Bone marrow (tissue), 2 donors: Measurements from ENCODE around the gene MS4A10.

ENCODE experiments used
- DNase-seq, 2 donors: peaks; one replicate each; lab custom pipeline; 2025; lab: John Stamatoyannopoulos, UW

MS4A10 gene

DNA sequence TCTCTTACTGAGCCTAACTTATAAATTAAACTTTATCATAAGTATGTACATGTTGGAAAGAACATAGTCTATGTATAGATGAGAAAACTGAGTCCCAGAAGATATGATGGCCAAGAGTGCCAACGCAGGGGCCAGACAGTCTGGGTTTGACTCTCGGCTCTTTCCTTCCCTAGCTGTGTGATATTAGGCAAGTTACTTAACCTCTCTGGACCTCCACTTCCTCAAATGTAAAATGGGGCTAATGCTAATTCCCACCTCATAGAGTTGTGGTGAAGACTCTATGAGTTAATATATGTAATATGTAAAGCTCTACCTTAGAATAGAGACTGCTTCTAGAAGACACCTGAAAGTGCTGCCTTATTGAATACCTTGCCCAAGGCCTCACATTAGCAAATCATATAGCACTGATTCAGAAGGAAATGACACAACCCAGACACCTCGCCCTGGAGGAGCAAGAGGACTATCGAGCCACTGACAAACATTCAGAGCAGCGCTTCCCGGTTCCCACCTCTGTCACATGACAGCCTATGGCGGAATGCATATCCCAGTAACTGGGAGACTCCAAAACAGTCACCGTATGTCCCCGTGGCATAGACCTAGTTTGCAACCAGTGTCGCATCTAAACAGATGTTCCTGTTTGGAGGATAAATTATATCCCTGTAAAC, 45.5 kb downstream of the MS4A10 start:
- DNase-seq: peak in 1 of 2 donors; percentile 55

DNA sequence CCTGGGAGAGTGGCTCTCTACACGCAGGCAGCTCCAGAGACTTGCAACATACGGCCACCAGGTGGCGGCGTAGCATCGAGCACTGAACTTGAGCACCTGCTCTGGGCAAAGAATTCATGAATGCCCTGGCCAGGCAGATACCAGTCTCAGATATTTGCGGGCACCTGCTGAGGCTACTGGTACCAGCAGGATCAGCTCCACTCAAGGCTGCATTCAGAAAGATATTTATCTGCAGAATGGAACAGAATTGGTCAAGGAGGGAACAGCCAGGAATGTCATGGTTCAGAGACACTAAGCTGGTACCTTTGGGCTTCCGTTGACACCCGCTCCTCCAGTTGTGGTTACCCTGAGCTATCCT, 46.0 kb downstream of the MS4A10 start:
- peak; percentile 38 to 69 for DNase-seq

DNA sequence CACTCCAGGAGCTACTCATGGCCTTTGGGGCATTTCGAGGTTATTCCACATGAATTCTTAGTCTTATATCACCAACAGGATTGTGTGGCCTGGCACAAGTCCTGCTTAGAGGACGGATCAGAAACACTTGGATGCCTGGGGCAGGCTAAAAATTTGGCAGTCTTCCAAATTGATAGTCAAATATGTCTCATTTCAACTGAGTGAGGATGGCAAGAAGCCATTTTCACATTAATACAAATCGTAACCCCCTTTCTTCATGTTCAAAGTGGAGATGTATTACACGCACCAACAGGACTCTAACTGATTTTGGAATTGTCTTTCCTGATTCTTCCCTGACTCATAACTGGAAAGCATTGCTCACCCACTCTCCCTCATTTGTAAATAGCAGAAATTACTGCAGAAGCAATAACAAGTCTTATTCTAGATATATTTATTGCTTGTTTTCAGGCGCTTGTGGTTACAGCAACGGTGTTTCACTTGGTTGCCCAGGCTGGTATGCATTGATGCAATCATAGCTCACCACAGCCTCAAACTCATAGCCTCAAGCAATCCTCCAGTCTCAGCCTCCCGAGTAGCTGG, 46.5 kb downstream of the MS4A10 start:
- no peak for DNase-seq

DNA sequence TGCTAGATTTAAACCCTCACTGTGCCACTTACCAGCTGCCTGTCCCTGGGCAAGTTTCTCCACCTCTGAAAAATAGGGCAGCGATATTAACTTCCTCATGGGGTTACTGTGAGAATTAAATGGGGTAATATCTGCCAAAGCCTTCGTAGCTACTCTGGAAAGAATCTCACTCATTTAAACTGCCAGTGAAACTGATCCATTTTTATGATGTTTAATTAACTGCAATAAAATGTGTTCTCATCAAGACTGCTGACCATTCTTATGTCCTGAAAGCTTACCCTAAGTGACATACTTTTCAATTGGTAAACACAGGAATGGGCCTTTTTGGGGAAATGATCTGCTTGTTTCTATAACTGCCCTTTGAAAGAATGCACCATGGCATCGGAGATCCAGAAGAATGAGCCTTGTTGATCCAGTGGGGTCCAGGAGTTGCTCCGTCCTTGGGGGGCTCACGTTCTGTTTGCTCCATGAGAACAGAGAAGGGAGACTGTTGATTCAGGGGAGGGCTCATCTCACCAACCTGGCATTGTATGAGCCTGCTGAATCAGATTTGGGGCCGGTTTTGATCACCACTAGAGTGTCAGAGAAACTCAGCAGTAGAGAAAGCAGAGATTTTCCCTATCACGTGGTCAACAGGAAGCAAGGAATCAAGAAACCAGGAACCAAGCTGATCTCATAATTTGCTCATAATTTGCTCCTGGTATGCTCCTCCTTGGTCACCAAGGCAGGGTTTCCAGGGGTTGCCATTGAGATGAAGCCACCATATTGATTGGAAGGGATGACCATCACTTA, 49.8 kb downstream of the MS4A10 start:
- DNase-seq: no peak

DNA sequence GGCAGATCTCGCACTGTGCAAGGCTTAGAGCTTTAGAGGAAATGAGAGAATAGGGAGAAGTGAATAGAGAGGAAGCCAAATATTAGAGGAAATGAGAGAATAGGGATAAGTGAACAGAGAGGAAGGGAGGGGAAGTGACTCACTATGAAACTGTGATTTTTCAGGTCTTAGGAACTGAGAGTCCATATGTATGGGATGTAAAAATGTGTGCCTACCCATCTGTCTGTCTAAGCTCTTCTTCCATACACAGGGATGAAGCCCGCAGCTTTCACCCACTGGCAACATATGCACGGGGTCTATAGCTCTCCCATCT, 50.4 kb downstream of the MS4A10 start:
- no peak for DNase-seq

DNA sequence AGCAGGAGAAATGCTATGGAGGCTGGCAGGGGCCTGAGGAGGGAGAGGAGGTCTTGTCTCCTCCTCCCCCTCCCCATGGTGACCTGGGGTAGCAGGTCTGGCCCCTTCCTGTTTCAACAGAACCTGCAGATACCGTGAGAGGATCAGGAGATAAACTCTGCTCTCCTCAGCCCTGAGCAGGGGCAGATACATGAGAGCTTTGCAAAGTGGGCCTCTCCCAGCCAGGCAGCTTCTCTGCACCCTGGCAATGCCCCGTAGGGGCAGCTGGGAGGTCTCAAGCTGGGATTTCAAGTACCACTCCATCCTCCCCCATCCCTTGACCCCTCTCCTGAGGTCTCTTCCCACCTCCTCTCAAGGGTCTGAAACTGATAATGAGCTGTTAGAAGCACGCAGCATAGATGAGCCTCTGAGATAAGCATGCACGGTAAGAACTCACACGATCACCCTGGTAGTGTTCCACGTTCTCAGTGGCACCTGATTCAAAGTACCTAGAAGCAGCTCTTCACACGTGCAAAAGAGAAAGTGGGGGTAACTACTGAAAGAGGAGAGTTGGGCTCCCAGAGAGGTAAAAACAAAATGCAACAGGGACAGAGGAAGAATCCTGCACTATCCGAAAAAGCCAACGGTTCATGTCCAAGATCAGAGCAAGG, 51.9 kb downstream of the MS4A10 start:
- DNase-seq: no peak

DNA sequence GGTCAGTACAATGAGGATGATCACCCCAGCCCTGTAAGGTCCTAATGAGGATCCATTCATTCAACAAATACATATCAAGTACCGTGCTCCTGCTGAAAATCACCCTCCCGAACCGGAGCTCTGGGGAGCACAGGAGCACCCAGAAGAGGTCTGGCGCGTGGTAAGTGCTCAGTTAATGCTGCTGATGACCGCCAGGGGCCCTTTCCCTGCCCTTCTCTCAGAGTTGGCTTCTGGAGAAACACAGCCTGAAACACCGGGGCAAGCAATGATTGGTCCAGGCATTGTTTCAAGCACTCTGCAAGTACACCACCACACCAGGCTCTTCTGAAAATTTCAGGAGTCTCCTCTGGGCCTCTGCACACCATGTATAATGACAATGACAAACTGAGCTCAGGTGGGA, 53.0 kb downstream of the MS4A10 start:
- DNase-seq: no peak

DNA sequence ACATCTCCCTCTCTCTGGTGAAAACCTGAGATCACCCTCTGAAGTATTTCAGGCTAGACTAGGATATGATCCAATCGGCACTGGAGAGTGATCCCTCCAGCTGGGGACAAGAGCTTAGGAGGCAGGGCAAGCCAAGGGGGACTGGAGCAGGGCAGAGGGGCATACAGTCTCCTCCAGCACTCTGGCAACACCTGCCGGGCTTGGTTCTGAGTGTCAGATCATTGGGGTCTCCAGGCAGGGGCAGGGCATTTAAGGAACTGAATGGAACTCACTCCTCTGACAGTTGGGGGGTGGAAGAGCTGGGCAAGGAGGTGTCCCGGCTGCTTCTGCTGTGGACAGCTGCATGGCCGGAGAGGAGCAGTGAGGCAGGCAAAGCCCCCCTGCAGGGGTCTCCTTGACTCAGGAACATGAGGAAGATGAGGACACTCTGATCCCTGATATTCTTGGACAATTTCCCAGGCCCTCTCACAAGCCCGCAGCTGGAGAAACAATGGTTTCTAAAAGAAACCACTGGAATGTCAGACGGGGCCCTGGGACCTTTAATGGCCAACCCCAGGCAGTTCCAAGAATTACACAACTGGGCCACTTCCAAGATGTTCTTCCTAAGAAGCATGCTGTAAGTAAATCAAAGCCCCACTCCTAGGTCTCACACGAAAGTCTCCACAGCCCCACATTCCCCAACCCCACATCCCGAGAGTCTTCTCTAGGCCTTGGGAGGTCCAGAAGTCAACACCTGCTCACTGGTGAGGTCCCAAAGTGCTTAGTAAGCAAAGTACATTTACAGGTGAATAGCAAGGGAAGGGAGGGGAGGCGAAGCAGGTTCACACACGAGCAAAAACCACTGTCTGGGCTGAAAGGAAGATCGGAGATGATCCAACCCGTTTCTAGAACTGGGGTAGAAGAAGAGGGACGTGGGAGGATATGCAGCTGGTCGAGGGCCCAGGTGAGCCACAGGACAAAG, 55.6 kb downstream of the MS4A10 start:
- no peak for DNase-seq

DNA sequence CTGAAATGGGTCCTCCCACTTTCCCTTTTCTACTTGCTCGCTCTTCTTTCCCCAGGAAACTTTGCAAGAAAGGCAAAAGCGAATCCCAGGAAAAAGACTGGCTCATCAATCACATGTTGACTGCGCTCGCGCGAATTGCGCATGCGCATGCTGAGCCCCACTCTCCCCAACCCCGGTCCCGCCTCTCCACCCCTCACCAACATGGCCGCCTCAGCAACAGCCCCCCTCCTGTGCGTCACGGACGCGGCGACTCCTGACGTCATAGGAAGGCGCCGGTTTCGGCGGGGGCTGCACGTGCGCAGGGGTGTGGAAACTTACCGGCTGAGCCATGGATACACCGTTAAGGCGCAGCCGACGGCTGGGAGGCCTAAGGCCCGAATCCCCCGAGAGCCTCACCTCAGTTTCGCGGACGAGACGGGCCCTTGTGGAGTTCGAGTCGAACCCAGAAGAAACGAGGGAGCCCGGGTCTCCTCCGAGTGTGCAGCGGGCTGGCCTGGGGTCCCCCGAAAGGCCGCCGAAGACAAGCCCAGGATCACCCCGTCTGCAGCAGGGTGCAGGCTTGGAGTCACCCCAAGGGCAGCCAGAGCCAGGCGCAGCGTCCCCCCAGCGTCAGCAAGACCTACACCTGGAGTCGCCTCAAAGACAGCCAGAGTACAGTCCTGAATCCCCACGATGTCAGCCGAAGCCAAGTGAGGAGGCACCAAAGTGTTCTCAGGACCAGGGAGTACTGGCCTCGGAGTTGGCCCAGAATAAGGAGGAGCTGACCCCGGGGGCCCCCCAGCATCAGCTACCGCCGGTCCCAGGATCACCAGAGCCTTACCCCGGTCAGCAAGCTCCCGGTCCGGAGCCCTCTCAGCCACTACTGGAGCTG, 56.9 kb downstream of the MS4A10 start, which contains the start of gene CCDC86:
Gene CCDC86 (plus strand): TSS at position 317 of the 871 bp plus-strand sequence. CDS start 12 bp downstream, at position 329.
- peak; percentile 83 to 93 for DNase-seq

DNA sequence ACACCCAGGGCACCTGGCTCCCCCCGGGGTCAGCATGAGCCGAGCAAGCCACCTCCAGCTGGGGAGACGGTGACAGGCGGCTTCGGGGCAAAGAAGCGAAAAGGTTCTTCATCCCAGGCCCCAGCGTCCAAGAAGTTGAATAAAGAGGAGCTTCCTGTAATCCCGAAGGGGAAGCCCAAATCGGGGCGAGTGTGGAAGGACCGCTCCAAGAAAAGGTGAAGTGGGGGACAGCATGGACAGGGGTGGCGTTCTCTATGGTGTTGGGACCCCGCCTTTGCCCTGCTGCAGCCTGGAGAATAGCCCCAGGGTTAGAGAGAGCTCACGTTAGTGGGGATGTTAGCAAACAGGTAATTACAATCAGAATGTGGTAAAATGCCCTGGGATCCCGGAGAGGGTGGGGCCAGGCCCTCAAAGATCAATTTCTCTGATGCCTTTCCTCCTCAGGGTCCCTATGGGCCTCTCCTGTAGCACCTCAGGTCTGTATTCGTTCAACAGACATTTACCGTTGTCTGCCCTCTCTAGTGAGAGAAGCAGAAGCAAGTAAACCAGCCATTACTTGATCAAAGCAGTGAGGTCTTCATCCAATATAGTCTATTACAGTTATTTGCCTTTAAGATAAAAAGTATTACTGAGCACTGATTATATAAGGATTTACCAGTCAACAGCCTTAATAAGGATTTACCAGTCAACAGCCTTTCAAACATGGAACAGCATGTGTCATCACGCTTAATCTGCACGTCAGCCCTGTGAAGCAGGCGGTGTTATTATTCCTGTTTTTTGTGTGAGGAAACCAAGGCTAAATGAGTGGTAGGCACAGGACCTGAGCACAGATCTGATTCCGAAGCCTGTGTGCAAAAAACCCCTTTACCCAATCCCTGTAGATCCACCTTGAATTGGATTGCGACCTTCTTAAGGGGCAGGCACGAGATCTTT, 57.8 kb downstream of the MS4A10 start:
- no peak for DNase-seq

DNA sequence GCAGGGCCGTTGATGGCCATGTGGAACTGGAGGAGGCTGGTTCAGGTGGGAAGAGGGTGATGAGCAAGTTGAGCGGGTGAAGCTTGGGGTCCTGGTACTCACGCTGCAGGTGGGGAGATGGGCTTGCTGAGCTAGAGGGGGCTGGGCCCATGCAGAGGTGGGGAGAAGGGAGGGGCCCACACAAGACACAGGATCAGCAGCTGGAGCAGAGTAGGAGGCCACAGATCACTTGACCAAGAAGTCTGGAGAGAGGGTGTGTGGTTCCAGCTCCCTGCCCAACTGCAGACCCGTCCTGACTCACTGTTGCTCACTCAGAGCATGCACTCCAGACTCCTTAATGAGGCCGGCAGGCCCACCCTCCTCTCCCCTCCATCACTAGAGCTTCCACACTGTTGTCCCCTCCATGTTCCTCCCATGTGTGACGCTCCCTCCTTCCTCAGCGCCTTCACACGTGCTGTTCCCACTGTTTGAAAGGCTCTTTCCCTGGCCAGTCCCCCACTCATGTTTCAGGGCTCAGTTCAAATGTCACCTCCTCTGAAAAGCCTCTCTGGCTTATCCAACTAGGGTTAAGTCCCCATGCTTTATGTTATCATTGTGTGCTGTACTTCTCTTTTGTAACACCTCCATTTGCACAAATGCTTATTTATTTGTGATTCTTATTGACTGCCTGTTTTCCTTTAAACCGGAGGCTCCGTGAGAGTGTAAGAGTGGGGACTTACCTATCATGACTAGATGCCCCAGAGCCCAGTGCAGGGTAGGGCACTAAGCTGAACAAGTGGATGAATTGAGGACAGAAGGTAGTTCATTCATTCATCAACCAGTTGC, 59.1 kb downstream of the MS4A10 start:
- DNase-seq: no peak

DNA sequence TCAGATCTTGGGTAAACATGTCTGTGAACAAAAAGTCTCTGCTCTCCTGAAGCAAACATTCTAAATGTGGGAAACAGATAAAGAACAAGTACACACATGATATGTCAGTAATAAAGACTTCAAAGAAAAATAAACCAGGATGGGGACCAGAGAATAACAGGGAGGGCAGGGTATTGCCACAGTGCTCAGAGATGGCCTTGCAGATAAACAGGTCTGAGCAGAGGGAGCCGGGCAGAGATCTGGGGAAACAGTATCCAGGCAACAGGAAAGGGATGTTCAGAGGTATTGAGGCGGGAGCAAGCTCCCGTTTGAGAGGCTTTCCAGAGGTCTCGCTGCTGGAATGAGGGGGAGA, 59.7 kb downstream of the MS4A10 start:
- no peak for DNase-seq

DNA sequence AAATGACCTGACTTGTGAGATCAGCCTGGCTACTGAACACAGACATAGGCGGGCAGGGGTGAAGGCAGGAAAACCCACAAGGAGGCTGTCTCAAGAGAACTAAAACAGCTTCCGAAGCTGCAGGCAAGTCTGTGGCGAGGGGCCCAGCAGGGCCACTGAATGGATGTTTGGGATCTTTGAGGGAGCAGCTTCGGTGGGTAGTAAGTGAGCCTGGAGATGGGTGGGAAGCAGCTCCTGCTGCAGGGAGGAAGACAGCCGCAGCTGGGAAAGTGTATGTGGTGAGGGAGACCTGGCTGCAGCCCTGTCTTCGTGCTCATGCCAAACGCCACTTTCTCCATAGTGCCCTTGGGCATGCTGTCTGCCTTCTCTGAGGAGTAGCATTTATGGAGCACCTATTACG, 60.2 kb downstream of the MS4A10 start:
- DNase-seq: no peak

DNA sequence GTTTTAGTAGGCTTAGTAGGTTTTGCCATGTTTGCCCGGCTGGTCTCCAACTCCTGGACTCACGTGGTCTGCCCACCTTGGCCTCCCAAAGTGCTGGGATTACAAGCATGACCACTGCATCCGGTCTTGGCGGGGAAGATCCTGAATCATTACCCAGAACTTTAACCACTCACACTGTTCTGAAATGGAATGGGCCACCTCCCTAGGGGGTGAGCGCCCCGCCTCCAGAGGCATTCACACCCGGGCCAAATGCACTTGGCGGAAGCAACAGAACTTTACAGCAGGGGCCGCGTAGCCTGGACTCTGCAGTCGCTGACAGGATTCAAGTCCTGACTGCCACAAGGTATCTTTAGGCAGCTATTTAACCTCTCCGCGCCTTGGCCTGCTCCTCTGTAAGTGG, 62.1 kb downstream of the MS4A10 start:
- no peak for DNase-seq

DNA sequence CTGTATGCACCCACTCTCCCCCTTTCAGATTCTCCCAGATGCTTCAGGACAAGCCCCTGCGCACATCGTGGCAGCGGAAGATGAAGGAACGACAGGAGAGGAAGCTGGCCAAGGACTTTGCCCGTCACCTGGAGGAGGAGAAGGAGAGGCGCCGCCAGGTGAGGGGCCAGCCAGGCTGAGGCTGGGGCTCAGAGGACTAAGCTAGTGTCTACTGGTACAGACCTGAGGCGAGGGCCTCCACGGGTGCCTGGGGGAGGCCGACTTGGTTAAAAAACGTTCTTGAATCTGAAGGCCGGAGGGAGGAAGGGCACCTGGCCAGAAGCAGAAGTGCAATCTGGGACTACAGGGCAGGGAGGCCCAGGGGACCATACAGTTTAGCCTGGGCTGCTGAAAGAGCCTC, 62.8 kb downstream of the MS4A10 start:
- DNase-seq: no peak

DNA sequence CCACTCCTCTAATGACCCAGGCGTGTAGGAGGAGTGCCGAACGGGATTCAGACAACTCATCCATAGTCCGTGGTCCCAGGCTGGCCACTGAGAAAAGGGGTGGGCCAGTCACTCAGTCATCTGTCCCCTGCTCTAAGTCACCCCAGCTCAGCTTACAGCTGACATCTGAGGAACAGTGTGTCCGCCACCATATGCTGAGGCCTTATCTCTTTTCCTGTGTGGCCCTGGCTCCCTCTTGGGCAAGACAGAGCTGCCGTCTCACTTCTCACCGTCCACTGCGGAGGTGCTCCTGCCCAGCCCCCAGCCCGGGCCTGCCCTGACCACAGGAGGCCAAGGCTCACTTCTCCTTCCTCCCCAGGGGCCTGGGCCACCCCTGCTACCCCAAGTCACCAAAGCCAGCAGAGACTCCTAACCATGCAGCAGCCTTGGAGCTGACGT, 63.6 kb downstream of the MS4A10 start:
- DNase-seq: no peak

DNA sequence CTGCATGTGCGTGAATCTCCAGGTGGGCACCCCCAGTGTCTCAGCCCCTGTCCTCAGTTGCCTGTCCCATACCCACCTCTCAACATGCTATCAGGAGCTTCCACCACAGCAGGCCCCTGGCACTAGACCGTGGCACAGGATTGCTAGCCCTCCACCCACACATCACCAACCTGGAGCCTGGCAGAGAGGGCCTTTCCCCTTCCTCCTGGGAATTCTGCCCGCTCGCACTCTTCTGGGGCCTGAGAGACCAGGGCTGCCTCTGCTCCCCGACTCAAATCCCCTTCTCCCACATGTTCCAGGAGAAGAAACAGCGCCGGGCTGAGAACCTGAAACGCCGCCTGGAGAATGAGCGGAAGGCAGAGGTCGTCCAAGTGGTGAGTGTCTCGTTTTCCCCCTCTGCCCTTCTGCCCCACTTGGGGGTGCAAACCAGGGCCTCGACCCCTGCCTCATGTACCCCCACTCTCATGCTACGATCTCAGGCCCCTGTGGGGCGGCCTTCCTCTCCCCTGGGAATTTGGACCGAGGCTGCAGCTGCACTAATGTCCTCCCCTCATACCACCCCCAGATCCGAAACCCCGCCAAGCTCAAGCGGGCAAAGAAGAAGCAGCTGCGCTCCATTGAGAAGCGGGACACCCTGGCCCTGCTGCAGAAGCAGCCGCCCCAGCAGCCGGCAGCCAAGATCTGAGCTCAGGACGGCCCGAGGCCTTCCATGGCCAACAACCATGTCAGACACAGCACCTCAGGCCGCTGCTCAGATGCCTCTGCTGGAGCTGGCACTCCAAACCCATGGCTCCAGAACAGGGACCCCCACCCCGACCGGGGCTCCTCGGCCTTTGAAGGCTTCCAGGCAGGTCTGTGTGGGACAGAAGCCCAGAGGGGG, 64.7 kb downstream of the MS4A10 start:
- DNase-seq: no peak
